ENCODE results near the gene ZSCAN10. TPM values are rescaled to one million over a fixed set of nuclear protein-coding genes. Genes with fewer than 3 reads are reported as not detected.

The ZSCAN10 gene
- total RNA-seq, 1 experiment from 2014 or later, result 0.76 TPM

DNA sequence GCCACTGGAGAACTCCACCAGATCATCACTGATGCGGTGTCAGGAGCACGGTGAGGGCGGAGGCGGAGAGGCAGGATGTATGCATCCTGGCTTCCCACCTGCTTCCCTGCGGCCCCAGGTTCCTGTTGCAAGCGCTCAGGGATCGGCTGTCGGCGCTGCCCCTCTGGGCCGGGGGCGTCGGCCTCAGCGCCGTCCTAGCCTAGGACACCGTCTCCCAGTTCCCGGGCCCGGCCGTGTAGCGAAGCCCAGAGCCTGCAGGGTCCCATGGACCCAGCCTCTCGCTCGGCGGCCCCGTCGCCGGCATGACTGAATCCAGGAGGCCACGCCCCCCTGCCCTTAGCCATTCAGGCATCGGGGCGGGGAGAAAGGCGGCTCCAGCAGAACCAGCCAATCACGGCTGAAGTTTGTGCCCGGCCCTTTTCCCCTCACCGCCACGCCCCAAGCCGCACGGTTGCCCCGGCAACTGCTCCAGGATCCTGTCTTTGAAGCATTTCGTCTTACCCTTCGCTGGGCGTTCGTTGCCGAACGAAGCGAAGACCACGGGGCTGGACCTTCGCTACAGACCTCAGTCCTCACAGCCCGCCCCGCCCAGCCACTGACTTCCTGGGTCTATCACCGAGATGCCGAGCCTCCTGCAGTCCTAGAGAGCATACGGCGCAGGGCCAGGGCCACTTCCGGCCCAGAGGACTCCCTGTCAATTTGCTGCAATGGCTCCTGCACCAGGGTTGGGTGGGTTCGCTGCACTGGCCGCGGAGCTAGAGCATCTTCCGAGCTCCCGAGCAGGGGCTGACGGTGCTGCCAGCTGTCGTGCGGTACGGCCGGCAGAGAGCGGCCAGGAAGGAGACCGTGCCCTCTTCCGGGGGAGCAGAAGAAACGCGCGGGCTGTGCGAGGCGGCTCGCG is 25.1 kb upstream of the ZSCAN10 start (continued):
- TF ChIP-seq, protein P1, sequence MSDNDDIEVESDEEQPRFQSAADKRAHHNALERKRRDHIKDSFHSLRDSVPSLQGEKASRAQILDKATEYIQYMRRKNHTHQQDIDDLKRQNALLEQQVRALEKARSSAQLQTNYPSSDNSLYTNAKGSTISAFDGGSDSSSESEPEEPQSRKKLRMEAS (IDR thresholded peaks at IDR 0.05), result peak; percentile 47
- TF ChIP-seq EZH2phosphoT487 (IDR thresholded peaks at IDR 0.05; ENCODE audit: borderline replicate concordance) (no peak), EZH2 (IDR thresholded peaks at IDR 0.05) (no peak), ZFX (IDR thresholded peaks at IDR 0.05) (no peak)

- Histone ChIP-seq H3K27ac (ENCODE audit: low read depth, low read length) (no peak overlapping the region), H4K20me1 (ENCODE audit: insufficient read depth) (no peaks in the 10 kb centered on the region), H3K9me3 (ENCODE audit: control insufficient read depth in 1 of 2, insufficient read depth in 1 of 2, low read depth in 1 of 2, low read length in 2 of 2) (no peaks in the 10 kb centered on the region), H3K4me3 (replicated peaks in 1 of 2; ENCODE audit: low read depth in 1 of 2, low read length in 2 of 2) (no peak overlapping the region; a peak in 1 of 4 replicates), H3K36me3 (ENCODE audit: control insufficient read depth in 1 of 2, insufficient read depth in 2 of 2, low read length in 2 of 2) (peaks cover 3 to 5% of the 10 kb centered on the region in 2 experiments; a peak in 3 of 4 replicates), H3K79me2 (ENCODE audit: insufficient read depth, low read length) (no peaks in the 10 kb centered on the region), H3K27me3 (ENCODE audit: insufficient read depth, low read length) (no peaks in the 10 kb centered on the region), H2AFZ (ENCODE audit: low read depth, low read length, poor library complexity, severe bottlenecking) (no peak overlapping the region), H3K9me2 (ENCODE audit: insufficient read depth) (no peaks in the 10 kb centered on the region), H3K4me2 (ENCODE audit: low read length) (peak overlapping the region; percentile 94), H3K4me1 (ENCODE audit: control insufficient read depth in 1 of 2, insufficient read depth in 2 of 2, low read length in 2 of 2) (peaks cover 9 to 20% of the 10 kb centered on the region in 2 experiments; a peak in 3 of 4 replicates), H3K9ac (ENCODE audit: low read length) (peak overlapping the region; percentile 73; the same call in 1 of the 2 replicates)
- ChIA-PET RAD21 (ENCODE audit: low non-redundant PET in 1 of 2, low total read pairs in 2 of 2, uncharacterized antibody in 2 of 2, unreplicated experiment in 2 of 2) (no interaction called here), CTCF (interaction anchor here (1.2 kb wide), 1 partner anchor 91 kb away, joined by 3 read pairs; no protein-coding TSS in a partner anchor), POLR2A (interaction anchor here (1.3 to 2.1 kb wide), 2 partner anchors 9 to 12 kb away, joined by 6 to 8 read pairs; partner anchors contain the start of gene ZNF213)
- intact Hi-C loops (cut with micrococcal nuclease), result no loop called here
- ATAC-seq, result no peak
- BruUV-seq (replicated peaks), result no TSS peak
- no peak for DNase-seq (ENCODE audit: low read depth, low spot score)
- TF ChIP-seq SP1 (IDR thresholded peaks at IDR 0.05; ENCODE audit: low read depth) (no peak), SIN3A (IDR thresholded peaks at IDR 0.05; ENCODE audit: low read depth) (no peak), ATF3 (IDR thresholded peaks at IDR 0.05) (no peak), FOSL1 (IDR thresholded peaks at IDR 0.05; ENCODE audit: low read depth) (no peak), ZNF274 (IDR thresholded peaks at IDR 0.05; ENCODE audit: low read depth, low read length) (no peak), ELF1 (IDR thresholded peaks at IDR 0.05; ENCODE audit: borderline replicate concordance, low read depth) (no peak), RAD21 (IDR thresholded peaks at IDR 0.05; ENCODE audit: low read depth) (no peak), JUND (IDR thresholded peaks at IDR 0.05) (no peak), EGR1 (IDR thresholded peaks at IDR 0.05; ENCODE audit: low read depth) (no peak), EZH2 (IDR thresholded peaks at IDR 0.05) (no peak), YY1 (IDR thresholded peaks at IDR 0.05; ENCODE audit: extremely low read depth, insufficient replicate concordance, low read depth, low read length) (no peak), EZH2phosphoT487 (IDR thresholded peaks at IDR 0.05; ENCODE audit: borderline replicate concordance) (no peak), ZFX (IDR thresholded peaks at IDR 0.05) (no peak), ZBTB33 (IDR thresholded peaks at IDR 0.05; ENCODE audit: extremely low read depth, insufficient replicate concordance, low read length) (no peak)
- TF ChIP-seq, protein P2, sequence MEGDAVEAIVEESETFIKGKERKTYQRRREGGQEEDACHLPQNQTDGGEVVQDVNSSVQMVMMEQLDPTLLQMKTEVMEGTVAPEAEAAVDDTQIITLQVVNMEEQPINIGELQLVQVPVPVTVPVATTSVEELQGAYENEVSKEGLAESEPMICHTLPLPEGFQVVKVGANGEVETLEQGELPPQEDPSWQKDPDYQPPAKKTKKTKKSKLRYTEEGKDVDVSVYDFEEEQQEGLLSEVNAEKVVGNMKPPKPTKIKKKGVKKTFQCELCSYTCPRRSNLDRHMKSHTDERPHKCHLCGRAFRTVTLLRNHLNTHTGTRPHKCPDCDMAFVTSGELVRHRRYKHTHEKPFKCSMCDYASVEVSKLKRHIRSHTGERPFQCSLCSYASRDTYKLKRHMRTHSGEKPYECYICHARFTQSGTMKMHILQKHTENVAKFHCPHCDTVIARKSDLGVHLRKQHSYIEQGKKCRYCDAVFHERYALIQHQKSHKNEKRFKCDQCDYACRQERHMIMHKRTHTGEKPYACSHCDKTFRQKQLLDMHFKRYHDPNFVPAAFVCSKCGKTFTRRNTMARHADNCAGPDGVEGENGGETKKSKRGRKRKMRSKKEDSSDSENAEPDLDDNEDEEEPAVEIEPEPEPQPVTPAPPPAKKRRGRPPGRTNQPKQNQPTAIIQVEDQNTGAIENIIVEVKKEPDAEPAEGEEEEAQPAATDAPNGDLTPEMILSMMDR (IDR thresholded peaks at IDR 0.05 in 2 of 3, conservative IDR thresholded peaks at IDR 0.05 in 1 of 3; ENCODE audit: borderline replicate concordance in 1 of 3, insufficient read depth in 1 of 3, low read depth in 2 of 3, low read length in 2 of 3), result no peak
Measured at GRCh38 chr16:3122926-3123570, 24.0 kb upstream of the ZSCAN10 start.

Data from HCT116 (cell line).